ENCODE results near the gene ZNF474.

Gene ZNF474
- long read RNA-seq = 0 reads

DNA sequence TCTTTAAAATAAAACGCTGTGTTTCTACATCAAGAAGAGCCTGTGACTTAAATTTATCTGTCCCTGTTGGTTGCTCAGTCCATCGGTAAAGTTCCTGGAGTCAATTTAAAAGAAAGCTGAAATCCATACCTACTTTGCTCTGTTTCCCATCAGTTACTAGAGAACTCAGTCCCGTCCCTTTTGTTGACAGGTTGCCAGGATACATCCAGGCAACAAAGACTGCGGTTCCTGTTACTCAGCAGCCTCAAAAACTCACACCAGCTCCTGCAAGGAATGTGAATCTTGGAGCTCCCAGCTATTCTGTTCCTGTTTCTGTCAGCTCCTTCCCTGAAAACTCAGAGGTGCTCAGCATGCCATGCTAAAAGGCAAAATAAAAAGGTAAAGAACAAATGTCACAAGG lies at the start of gene ZNF474:
TSS of gene ZNF474 (plus strand) at position 241 of the 400 bp plus-strand sequence. CDS start 22,445 bp downstream, outside the sequence.
- no peak for DNase-seq (ENCODE audit: low read depth in 1 of 2, low spot score in 1 of 2)
- Histone ChIP-seq H3K27me3 (ENCODE audit: insufficient read depth, poor library complexity, severe bottlenecking) (no peaks in the 10 kb centered on the region), H3K4me3 (replicated peaks; ENCODE audit: insufficient read depth, low read length) (no peak within 1 kb of the TSS), H3K27ac (replicated peaks) (no peak within 1 kb of the TSS)
- TF ChIP-seq GABPA (IDR thresholded peaks at IDR 0.05; ENCODE audit: low read depth) (no peak), REST (IDR thresholded peaks at IDR 0.05; ENCODE audit: insufficient replicate concordance, low read depth) (no peak), POLR2AphosphoS5 (IDR thresholded peaks at IDR 0.05; ENCODE audit: low read depth) (no peak), SPI1 (IDR thresholded peaks at IDR 0.05; ENCODE audit: borderline replicate concordance, low read depth) (no peak), CTCF (IDR thresholded peaks at IDR 0.05; ENCODE audit: insufficient read depth, low read length) (no peak)

DNA sequence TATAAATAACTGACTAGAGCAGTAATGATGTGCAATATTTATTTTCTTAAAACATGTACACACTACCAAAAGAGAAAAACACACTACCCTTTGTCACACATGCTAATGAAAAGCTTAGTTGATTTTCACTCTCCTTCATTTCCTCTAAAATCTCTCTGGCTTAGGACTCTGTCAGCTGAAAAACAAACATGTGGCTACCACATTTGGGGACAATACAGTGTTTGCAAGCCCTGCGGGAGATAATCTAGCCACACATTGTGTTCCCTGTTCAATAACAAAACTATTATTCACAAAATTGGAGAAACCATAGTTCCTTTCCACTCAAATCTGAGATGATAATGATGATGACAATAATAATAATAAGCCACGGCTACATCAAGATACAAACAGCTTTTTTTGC lies 47.8 kb upstream of the ZNF474 start:
- Histone ChIP-seq H3K4me3 (replicated peaks; ENCODE audit: insufficient read depth, low read length) (no peak overlapping the region), H3K27ac (replicated peaks) (no peak overlapping the region), H3K27me3 (ENCODE audit: insufficient read depth, poor library complexity, severe bottlenecking) (peaks cover 3% of the 10 kb centered on the region)
- no peak for TF ChIP-seq SPI1 (IDR thresholded peaks at IDR 0.05; ENCODE audit: borderline replicate concordance, low read depth)
- no peak for TF ChIP-seq POLR2AphosphoS5 (IDR thresholded peaks at IDR 0.05; ENCODE audit: low read depth)
- no peak for TF ChIP-seq GABPA (IDR thresholded peaks at IDR 0.05; ENCODE audit: low read depth)
- TF ChIP-seq REST (IDR thresholded peaks at IDR 0.05; ENCODE audit: insufficient replicate concordance, low read depth) = no peak
- no peak for TF ChIP-seq CTCF (IDR thresholded peaks at IDR 0.05; ENCODE audit: insufficient read depth, low read length)
- DNase-seq (ENCODE audit: low read depth in 1 of 2, low spot score in 1 of 2) = no peak

GRCh38 chr5:122083535-122083934 lies 45.8 kb upstream of the ZNF474 start:
- H3K27ac ChIP-seq (replicated peaks) = no peak overlapping the region
- no peak overlapping the region for H3K4me3 ChIP-seq (replicated peaks; ENCODE audit: insufficient read depth, low read length)
- TF ChIP-seq SPI1 (IDR thresholded peaks at IDR 0.05; ENCODE audit: borderline replicate concordance, low read depth) (no peak), GABPA (IDR thresholded peaks at IDR 0.05; ENCODE audit: low read depth) (no peak), POLR2AphosphoS5 (IDR thresholded peaks at IDR 0.05; ENCODE audit: low read depth) (no peak), CTCF (IDR thresholded peaks at IDR 0.05; ENCODE audit: insufficient read depth, low read length) (no peak), REST (IDR thresholded peaks at IDR 0.05; ENCODE audit: insufficient replicate concordance, low read depth) (no peak)
- no peak for DNase-seq (ENCODE audit: low read depth in 1 of 2, low spot score in 1 of 2)
- H3K27me3 ChIP-seq (ENCODE audit: insufficient read depth, poor library complexity, severe bottlenecking) = no peaks in the 10 kb centered on the region
